ENCODE results near the gene SRPX.

The SRPX gene

GRCh38 chrX:38206542-38206941 is 14.1 kb downstream of the SRPX start:
- DNase-seq = no peak

GRCh38 chrX:38206036-38206435 is 14.6 kb downstream of the SRPX start:
- no peak for DNase-seq

- DNase-seq = no peak
These were observed 15.6 kb downstream of the SRPX start for GRCh38 chrX:38205039-38205438.

- DNase-seq = peak; percentile 15
These were observed 28.5 kb downstream of the SRPX start for GRCh38 chrX:38192007-38192810.

GRCh38 chrX:38189431-38190250 is 31.0 kb downstream of the SRPX start:
- DNase-seq = no peak

- no peak for DNase-seq
These were observed 37.1 kb downstream of the SRPX start for GRCh38 chrX:38183596-38183995.

- DNase-seq = no peak
These were observed 39.3 kb downstream of the SRPX start for GRCh38 chrX:38181357-38181756.

- DNase-seq = no peak
These were observed 42.3 kb downstream of the SRPX start for GRCh38 chrX:38178396-38178795.

DNA sequence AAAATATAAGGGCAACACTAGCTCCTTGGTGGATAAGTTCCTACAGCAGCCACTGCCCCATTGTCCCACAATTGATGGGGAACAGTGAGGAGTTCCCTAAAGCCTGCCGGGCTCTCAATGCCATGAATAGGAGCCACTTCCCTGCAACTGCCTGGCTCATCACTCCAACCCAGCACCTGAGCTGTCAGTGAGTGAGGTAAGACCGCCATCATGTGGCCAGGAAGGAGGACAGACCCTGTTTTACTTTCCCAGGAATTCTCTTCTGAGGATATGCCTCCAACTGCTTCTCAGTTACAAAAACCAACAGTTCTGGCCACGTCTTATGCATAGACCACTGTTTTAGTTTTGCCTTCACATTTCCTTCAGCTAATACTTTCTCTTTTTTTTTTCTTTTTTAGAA is 45.5 kb downstream of the SRPX start:
- DNase-seq = peak; percentile 45

- no peak for DNase-seq
These were observed 48.1 kb downstream of the SRPX start for GRCh38 chrX:38172596-38172995.

GRCh38 chrX:38170556-38170955 is 50.1 kb downstream of the SRPX start:
- no peak for DNase-seq

DNA sequence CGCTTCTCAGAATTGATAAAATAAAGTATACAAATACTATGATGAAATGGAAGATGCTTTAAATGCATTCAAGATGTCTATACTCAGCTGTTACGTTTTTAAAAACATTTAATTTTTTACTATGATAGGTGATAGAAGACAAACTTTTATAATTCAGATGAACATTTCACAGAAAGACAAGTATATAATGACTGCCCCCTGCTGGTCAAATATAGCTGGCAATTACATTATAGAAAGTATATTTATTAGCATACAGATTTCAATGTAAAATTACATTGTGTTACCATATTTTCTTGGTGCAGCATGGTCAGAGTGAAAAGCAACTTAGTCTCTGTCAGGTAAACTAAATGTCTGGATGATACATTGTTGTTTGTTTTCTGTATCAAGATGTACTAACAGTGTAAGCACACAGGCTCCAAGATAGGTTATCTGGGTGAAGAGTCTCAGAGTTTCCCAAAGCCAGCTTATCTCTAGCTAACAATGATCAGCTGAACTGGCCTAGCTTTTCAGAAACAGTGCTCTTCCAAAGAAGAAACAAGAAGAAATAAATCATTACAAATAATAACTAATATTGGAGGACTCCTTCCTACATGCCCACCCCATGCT is 54.1 kb downstream of the SRPX start:
- no peak for DNase-seq

GRCh38 chrX:38165023-38165422 is 55.6 kb downstream of the SRPX start:
- no peak for DNase-seq

GRCh38 chrX:38163193-38163592 is 57.5 kb downstream of the SRPX start:
- no peak for DNase-seq

DNA sequence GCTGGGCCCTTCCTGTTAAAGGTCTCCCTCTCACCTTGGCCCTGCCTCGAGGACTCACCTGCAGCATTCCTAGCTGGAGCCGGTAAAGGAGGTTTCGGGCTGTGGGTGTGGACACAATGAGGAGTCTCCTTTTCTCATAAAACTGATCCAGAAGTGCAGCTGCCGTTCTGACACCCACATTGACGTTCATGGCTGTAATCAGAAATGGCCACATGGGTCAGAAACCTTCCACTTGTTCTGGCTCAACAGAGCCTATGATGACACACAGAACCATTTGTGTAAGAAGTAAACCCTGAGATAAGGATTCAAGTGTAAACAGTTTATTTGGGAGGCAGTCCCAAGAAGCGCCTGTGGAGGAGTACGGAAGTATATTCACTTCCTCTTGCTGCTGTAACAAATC is 63.8 kb downstream of the SRPX start:
- no peak for DNase-seq

DNA sequence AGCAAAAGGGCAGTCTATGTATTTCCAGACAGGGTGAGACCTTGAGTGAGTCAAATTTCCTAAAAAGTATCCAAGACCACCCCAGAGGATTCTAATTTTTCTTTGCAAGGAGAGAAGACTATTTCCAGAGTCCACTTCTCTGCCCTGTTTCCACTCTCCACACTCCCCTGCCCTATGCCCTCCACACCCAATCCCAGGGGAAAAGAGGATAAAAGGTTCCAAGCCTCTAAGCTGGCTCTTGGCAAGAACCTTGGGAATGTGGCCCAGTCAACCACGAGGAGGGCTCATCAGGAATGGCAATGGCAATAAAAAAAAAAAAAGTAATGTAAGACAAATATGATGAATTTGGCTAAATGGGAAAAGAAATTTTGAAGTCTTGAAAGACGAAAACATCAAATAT is 65.9 kb downstream of the SRPX start:
- DNase-seq = no peak

DNA sequence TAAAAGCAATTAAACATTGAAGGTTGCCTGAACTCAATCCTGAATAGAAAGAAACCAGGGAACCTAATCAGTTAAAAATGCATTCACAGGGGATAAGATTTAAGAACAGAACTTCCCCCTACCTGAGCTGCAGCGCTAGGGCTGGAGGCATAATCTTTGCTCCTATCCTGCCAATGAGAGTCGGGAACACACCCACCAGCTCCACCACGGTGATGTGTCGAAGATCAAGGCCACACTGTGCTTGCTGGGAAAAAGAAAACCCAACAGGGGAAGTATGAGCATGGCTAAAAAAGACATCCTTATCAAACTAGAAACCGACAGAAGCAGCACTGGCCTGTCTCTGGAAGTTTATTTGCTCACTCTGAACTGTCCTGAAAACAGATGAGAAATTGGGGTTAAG is 66.3 kb downstream of the SRPX start:
- no peak for DNase-seq

DNA sequence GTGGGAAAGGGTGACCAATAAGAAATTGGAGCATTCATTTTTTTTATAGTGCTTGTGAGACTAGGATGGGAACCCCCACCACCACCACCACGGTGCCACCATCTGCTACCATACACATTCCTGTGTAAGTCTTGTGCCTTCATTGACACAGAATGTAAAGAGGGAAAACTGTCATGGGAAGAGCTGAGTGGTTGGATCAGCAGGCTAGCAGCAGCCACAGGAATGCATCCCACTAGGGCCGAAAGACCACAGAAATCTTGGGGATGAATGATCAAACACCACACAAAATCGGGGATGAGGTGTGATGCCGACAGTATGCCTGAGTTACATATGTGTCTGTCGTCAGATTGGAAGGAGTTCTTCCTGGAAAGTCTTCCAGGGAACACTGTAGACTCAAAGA is 69.2 kb downstream of the SRPX start:
- DNase-seq = no peak

DNA sequence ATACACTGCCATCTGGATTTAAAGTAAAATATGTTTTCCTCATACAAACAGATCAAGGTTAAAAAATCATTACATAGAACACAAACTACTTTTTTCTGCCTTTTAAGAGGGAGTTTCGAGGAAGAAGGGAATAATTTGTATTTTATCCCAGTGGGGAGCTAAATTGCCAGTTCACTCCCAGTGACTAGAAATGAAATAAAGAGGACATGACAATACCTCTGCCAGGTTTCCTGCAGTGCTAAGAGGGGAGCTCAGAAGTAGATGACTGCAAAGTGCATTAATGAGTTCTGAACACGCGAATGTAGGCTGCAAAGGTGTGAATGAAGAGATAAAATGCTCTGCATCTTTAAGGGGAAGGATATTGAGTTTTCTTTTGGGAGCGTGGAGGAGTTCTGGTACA is 69.7 kb downstream of the SRPX start:
- DNase-seq = no peak

DNA sequence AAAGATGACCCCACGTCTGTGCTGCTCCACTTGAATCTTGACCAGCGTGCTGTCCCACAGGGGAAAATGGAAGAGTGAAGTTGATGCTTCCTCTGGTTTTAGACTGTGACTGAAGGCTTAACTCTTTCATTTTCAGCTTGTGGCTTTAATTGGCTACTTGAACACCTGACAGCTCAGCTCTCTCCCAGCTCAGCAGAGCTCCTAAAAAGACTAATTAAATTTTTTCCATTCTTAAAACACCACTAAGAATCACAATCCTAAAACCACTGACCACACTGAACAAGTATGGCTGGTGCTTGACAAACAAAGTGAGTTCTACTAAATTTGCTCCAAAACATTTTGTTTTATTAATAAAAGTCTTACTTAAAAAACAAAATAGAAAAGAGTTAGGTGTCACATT is 71.7 kb downstream of the SRPX start:
- no peak for DNase-seq

- no peak for DNase-seq
These were observed 78.1 kb downstream of the SRPX start for GRCh38 chrX:38142610-38143009.

GRCh38 chrX:38138900-38139299 is 81.8 kb downstream of the SRPX start:
- DNase-seq = no peak

DNA sequence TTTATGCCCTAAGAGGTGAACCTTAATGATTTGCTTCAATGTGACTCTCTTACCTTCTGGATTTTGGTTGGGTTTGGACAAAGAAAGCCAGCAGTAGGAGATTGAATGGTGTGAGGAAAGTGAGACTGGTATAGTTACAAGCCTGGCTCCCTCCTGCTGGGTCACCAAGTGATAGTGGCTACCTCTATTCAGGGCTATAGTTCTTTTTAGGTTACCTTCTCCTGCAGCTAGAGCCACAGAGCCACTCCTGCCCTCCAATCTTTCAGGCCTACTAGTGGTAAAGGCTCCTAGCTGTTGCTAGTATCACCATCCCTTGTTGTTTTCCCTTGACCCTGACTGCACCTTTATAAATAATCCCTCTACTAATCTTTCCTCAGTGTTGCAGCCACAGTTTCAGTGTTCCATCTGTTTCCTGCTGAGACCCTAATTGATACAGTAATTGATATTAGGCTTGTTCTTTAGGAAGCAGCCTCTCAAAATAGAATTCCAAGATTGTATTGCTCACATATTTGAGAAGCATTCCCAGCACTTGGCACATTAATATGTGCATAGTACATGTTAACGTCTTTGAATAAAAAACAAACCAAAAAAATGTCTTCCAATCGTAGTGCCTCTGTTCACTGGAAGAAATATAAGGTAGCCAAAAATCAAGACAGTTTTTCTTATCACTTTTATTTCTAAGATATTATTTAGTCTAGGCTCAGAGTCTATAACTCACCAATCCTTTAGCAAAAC is 82.3 kb downstream of the SRPX start:
- no peak for DNase-seq
